Ecto neural progenitor cell (in vitro differentiated cells): ENCODE measurements around the gene GPR87.

ENCODE experiments used
- DNase-seq: peaks from one replicate; pipeline ENCODE4 v3.0.0-alpha.2; 2018; ENCODE audit warnings: low spot score

The GPR87 gene

DNA sequence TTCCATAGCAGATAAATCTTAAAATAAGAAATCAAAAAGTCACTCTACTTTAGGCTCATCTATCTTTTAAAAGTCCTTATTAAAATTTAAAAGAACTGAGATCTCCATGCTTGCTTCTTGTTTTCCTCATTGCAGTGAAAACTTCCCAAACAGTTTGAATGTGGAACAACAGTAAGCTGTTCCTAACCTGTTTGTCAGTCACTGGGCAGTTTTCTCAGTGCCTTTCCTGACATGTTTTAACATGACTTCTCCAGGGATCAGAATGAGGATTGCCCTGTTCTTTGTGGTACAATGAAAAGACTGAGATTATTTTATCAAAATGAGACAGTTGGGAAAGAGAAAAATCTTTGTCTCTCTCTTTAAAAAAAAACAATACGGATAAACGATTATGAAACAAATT is 774 bp downstream of the GPR87 start:
- DNase-seq = no peak

DNA sequence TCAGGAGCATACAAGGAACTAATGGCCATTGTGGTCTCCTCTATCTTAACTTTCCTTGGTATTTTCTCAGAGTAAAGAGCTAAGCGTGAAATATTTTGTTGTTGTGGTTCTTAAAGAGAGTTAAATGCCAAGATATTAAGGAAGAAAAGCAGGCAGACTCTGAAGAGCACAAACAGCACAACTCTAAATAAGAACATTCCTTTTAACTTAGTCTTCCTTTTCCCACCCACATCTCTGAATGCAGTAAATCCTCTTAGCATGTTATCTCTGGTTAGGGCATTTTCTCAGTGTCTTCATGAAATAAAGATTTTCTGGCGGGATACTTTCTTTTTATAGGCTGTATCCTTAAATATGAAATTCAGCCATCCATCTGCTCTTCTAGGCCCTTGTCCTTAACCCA is 1.5 kb downstream of the GPR87 start:
- no peak for DNase-seq

DNA sequence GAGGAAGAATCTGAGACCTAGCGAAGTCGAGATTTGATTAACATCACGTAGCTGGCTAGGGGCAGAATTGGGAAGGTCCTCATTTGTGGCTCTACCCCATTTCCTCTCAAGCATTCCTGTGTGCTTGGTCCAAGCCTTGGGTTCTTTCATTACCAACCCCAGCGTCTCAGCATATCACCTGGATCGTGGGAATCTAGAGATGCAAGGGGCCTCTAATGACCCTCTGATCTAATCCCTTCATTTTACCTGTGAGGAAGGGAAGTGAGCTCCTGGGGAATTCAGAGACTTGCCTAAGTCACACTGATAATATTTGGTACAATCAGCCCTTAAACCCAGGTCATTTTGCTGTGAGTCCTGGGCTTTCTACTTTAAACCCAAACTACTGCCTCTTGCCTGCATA is 2.0 kb downstream of the GPR87 start:
- no peak for DNase-seq

DNA sequence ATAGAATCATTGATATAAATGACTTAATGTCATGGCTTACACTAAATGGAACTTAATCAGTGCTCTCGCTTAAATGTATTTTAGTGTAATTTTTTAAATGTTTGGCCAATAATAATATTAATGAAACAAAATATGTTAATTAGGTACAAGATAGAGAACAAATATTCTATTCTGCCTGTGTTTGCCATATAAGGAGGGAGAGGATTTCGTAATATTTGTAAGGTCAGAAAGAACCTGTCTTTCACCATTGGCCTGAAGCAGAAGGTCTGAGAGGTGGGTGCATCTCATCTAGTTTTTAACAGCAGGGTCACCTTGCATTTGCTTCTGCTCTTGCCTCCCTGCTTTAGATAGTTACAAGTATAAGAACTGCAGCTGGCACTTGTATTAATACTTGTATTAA is 2.5 kb downstream of the GPR87 start:
- no peak for DNase-seq

DNA sequence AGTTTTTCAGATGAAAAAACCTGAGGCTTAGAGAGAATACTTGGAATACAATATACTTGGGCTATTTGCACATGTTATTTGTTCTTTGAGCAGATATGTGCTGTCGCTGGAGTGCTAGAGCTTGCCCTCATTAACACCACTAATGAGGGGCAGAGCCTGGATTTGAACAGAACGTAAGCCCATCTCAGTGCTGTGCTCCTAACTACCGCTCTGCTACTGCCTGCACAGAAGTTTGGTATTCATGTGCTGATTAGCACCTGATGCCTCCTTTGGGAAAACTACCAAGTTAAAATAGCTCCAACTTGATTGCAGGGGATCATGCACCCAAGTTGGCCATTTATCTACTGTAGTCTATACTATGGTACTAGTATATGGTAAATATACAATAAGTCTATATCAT is 3.6 kb downstream of the GPR87 start:
- no peak for DNase-seq

DNA sequence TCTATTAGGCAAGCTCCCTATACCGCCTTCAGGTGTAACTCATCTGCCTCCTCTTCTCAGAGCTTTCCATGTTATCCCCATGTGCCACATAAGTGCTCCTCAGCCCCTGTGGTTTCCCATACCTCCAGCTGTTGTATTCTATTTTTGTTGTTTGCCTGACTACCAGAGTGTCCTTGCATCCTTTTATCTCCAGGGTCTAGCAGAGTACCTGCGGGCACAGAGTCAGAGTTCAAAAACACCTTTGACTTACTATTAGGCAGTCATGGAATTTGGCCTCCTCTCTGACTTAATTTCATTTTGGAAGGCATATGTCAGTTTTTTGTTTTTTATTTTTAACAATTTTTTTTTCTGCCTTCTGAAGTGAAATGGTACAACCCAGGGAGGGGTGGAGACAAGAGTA is 7.1 kb downstream of the GPR87 start:
- no peak for DNase-seq

DNA sequence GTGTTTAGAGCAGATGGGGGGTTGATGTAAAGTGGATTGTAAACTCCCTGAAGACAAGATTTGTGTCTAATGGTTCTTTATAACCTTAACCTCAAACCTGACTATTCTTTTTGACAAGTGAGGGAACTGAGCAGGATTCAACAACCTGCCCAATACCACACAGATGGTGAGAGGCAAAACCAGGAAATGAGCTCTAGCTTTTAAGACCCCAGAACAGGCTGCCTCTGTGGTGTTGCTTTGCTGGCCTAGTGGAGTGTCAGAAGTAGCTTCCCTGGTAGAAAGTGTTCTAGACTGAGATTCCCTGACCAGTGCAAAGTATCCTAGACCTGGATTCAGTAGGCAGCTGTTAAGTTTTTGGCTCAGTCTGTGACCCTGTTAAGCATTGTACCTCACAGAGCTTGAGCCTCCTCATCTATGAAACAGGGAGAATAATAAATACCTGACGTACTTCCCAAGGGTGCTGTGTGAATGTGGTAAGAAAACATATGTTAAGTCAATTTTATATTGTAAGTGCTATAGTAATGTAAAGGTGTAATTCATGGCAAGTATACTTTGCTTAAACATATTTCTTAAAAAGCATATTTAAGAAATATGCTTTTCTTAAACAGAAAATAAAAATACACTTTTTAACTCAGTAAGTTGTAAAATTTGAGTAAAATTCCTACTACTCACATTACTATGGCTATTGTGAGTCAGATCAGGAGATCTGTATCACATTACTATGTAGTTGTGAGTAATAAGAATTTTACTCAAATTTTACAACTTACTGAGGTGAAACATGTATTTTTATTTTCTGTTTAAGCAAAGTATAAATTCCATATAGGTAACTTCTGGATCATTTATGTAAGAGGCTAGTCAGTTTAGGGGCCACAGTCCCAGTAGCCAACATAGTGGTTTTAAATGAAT is 8.8 kb downstream of the GPR87 start:
- no peak for DNase-seq

DNA sequence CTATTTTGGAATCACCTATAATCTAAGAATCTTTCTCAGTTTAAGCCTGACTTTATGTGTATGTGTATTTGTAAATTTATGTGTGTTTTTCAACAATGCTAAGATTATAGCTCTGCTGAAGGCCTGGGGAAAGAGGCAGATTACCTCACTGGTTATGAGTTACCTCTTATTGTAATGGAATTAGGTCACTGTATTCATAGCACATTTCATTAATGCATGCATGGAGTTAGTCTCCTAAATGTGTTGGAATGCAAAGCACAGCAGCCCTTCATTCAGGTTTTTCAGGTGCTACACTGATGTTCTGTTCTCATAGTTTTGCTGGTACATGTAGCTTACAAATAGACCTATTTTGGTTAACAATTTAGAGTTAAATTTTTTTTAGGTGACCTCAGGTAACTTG is 9.5 kb downstream of the GPR87 start:
- no peak for DNase-seq

DNA sequence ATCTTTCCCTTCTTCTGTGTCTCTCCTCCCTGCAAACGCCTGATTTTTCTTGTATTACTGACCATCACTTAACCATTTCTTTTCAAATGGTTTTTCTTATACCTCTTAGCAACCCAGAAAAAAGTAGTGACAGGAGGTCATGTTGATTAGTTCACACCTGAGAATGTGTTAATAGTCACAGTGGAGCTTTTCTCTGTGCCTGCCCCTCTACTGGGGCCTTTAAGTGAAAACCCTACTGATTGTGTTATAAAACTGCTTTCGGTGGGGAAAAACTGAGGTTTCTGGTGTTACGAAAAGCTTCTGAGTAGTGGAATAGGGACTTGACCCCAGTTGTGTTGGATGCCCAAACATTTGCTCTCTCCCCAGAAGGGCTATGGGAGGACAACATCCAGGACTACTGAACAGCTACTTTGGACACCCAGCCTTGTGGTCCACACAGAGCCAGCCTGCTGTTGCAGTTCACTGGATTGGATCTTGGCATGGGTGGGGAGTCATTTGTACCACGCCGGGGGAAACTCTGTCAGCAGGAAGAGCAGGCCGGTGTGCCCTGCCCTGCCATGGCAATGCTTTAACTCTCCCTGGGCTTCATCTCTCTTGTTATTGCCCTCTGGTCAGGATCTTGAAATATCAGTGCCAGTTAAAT is 10.3 kb downstream of the GPR87 start:
- no peak for DNase-seq

DNA sequence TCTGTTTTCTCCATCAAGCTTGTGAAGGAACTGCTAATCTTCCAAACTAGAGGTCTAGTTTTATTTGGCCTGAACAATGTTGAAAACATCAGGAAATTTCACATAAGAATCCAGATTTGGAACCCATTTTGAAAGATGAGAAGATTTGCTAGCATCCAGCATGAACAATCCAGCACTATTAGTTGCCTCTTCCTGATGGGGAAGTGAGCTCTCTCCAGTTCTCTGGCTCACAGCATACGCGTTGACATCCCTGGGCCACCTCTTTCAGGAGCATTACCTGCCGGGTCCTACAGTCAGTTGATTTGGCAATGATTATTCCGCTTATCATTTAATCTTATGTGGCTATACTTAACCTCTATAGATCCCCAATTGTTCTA is 10.9 kb downstream of the GPR87 start:
- no peak for DNase-seq

DNA sequence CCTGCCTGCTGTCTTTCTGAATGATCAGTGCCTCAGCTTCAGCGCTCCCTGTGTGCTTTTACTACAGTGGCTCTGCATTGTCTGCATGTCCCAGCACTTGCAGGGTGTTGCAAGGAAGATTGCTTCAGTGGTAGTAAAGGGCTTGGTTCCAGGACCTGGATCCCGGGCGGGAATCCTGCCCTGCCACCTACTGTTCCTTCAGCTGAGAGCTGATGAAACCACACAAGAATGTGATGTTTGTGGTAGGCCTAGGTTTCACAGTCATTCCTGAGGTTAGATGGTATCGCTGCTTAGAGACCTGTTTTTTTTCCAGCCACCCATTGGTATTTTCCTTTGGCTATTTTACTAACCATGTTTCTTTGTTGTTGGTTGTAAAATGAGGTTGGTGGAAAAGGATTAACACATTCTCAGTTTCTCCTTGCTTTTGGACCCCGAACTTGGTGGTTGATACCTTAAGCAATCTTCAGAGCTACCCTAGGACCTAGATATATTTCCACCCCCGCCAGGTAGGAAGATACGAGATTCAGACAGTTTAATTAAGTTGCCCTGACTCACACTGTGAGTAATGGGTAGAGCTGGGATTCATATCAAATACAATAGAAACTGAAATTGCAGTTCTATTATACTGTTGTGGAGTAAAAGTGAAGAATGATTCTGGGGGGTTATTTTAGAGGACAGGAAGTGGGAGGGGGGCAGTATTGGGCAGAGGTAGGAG is 11.4 kb downstream of the GPR87 start:
- DNase-seq = peak; percentile 63

DNA sequence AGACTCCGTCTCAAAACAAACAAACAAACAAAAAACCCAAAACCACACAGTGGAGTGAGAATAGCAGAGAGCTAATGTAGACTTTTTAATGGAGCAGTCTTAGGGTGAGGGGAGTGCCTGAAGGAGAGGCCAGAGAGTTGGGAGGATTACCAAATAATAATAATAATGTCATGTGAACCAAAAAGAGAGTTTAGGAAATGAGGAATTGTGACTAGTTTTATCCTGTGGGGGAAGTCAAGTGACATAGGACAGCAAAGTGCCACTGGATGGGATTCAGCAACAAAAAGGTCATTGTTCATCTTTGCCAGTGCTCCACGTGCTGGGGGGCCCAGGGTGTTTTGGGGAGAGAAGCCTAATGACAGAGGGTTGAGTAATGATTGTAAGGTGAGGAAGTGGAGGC is 12.9 kb downstream of the GPR87 start:
- no peak for DNase-seq

DNA sequence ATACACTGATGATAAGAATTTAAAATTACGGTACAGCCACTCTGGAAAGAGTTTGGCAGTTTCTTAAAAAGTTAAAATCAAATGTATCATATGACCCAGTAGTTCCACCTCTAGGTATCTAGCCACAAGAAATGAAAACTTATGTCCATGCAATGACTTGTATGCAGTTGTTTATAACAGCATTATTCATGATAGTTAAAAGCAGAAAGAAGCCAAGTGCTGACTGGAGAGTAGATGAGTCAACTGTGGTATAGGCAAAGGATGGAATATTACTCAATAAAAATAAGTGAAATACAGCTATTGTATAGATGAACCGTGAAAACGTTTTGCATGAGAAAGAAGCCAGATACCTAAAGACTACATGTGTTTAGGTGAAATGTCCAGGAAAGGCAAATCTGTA is 14.8 kb downstream of the GPR87 start:
- no peak for DNase-seq

DNA sequence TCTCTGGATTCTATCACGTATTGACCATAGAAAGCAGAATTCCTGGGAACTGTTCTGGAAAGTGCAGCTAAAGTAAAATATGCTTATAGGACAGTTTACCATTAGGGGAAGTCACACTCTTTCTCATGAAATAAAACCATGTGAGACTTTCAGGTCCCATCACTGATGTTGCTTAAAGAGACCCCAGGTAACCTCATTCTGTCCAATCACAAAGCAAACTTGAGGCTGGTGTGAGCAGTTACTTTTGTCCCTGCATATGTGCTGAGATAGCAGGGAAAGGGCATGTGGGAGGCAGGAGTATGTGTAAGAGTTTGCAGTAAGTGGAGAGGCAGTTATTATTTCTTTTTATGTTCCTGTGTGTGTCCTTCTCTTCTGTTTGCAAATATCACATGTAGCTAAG is 16.1 kb downstream of the GPR87 start:
- no peak for DNase-seq

DNA sequence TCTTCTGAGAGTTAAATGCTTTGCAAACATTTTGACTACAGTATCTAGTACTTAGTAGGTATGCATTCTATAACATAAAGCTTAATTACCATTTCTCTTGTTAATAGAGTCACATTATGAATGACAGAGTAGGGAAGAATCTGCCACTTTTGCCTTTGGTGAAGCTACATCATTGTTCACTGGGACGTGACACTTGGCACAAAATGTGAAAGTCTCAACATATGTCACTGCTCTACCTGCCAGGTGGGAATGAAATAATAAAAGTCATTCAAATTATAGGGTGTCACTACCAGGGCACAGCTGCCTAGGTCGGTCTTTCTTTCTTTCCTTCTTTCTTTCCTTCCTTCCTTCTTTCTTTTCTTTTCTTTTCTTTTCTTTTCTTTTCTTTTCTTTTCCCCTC is 17.6 kb downstream of the GPR87 start:
- DNase-seq = no peak

DNA sequence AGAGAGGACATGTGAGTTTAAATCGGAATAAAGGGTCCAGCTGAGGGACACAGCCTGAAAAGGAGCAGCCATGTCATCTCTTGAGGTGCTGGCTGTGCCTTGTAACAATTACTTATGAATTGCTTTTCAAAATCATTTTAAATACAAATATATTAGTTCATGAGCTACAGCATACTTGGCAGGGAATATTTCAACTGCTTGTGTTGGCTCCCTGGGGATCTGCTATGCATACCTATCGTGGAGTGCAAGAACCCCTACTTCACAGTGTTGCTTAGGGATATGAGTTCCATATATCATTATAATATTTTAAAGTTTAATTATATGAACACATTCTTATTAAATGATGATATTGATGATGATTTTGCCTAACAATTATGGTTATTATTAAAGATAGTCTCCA is 19.2 kb downstream of the GPR87 start:
- DNase-seq = no peak

DNA sequence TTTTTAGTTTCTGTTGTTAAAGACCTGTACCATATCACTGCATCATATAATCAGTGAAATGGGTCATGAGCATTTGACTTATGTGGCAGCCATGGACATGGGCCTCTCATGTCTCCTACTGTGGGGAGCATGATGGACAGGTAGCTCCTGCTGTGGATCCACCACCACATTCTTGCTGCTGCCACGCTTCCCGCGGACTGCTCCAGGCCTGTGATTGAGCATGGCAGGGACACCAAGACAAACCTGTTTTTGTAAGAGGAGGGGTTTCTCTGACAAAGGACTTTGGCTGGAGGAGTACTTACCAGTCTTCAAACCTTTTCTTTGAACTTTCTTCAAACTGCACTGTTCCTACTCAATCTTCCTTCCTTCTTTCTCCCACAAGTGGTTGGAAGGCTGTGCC is 20.4 kb downstream of the GPR87 start:
- DNase-seq = no peak

DNA sequence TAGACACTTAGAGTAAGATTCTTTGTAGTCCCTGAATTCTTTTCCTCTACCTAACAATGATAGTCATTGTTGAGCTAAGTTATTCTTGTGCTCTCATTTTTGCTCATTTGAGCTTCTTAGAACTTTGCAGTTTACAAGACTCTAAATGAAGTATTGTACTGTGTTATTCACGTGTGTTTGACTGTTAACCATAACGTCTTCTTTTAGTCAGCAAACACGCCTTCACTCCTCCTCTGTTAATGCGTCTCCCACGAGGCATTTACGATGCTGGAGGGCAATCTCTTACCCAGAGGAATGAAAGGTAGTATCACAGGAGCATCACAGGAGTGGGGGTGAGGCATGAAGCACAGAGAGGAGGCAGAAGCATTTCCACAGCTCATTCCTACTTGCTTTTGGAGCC is 23.5 kb downstream of the GPR87 start:
- no peak for DNase-seq

DNA sequence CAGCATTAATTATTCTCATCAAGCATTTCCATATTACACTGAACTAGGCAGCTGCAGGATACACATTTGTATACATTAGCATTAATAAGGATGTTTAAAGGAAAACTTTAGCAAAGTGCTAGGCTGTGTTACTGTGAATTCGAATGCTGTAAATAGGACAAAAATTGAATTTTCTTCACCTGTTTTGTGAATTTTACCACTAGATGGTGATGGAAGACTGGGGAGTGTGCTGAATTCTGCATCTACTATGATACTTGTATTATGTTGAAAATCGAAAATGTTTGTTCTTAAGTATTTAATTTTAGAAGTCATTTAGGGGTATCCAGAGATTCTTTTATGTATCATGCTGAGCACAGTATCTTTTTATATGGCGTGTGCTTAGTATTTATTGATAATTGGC is 25.9 kb downstream of the GPR87 start:
- no peak for DNase-seq

DNA sequence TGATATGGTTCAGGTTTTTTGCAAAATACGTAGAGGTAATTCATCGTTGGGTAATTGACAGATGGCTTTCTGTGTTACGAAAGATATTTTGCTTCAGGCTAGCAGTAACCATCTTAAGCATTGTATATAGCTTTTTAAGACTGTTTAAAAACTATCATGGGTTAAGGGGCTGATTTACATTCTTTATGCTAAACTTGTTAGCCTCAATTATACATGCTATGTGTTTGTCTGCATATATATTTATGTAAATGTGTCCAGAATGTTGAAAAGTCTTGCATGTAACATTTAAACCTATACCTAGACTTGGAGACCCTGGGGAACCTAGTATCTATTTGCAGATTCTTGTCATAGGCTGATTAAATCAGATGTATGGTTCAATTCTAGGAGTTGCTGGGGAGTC is 27.2 kb downstream of the GPR87 start:
- no peak for DNase-seq

DNA sequence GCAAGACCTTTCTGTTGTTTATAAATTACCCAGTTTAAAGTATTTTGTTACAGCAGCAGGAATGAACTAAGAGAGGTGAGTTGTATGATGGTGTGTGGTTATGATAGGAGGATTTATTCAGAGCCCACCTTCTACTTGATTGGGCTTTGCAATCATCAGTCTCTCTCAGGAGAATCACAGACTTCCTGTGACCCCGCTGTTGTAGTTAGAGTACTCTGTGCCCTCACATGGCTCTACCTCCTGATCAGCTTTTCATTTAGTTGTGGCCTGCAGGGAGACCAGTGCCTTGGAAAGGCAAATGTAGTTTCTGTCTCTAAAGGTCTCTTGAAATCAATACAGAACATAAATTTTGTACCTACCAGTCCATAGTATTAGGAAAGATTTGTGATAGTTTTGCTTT is 30.7 kb downstream of the GPR87 start:
- no peak for DNase-seq

DNA sequence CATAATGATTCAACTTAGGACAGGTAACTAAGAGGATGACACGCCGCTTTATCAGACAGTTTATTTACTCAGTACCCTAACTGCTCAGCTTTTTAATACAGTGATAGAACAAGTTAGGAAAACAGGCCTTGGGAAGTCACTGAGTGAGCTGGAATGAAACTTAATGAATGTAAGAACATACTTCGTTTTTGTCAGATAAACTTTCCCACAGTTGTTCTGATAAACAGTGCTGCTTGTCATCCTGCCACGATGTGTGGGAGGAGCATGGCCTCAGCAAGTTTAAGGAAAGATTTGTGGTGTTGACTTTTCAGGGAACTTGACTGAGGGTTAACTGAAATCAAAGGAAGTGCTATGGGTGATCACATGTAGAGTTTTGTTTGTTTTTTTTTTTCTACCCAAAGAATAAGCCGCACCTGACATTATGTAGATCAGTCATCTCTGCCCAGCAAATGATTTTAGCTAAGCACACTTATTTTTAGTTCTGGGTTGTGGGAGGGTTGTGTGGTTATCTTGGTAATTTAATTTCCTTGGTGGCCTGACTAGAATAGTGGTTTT is 32.6 kb downstream of the GPR87 start:
- no peak for DNase-seq

DNA sequence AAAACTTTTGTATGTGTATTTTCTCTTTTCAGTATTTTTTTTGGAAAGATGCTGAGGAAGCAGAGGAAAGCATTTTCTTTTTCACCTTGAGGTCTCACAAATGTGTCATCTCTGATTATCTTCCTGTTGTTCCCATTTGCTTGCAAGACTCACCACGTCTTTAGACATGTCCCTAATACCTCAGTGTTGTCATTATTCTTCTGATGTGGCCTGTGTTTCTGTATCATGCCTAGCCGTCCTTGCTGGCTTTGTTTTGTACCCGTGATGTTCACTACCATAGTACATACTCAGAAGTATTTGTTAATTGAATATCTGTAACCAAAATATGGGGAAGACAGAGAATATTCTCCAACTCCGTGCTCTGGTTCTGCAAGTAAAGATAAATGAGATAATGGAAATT is 33.2 kb downstream of the GPR87 start:
- DNase-seq = no peak
